ENCODE measurements around the gene PRDX2. TPM values are rescaled to one million over a fixed set of nuclear protein-coding genes. Genes with fewer than 3 reads are reported as not detected.
A peak's percentile ranks its signal among the peaks of the same experiment; 100 is the strongest.

The PRDX2 gene
- total RNA-seq, 6 experiments from 2014 or later, result 164 to 466 (median 202) TPM

GRCh38 chr19:12750851-12751250 is 50.7 kb downstream of the PRDX2 start:
- Histone ChIP-seq H3K9me3 (no peaks in the 10 kb centered on the region), H3K27ac (no peak overlapping the region), H3K27me3 (no peaks in the 10 kb centered on the region), H3K36me3 (peaks cover 0 to 9% (median 0%) of the 10 kb centered on the region in 4 donors), H3K4me3 (no peak overlapping the region), H3K4me1 (no peaks in the 10 kb centered on the region)
- intact Hi-C loops (cut with DNase I), result loop anchor here in 1 of 2 donors (10.0 kb wide), 1 partner anchor 46 kb away; no protein-coding TSS in a partner anchor
- 45% methylated on average over 7 of the region's 9 CpGs for WGBS (ENCODE audit: insufficient coverage, low coverage, low lambda C conversion rate, missing lambda C conversion rate)
- ATAC-seq (no peak), DNase-seq (no peak)
- TF ChIP-seq CTCF (IDR thresholded peaks at IDR 0.05) (no peak), POLR2A (IDR thresholded peaks at IDR 0.05) (no peak)

- intact Hi-C loops (cut with DNase I), result loop anchor here in 1 of 2 donors (10.0 kb wide), 1 partner anchor 45 kb away; no protein-coding TSS in a partner anchor
- no peaks in the 10 kb centered on the region for H3K27me3 ChIP-seq
- no peak overlapping the region for H3K4me3 ChIP-seq
- TF ChIP-seq CTCF (IDR thresholded peaks at IDR 0.05) (no peak), POLR2A (IDR thresholded peaks at IDR 0.05) (no peak)
- 15% methylated on average over 8 of the region's 24 CpGs for WGBS (ENCODE audit: insufficient coverage, low coverage, low lambda C conversion rate, missing lambda C conversion rate)
- no peaks in the 10 kb centered on the region for H3K9me3 ChIP-seq
- H3K36me3 ChIP-seq, result peaks cover 0 to 10% (median 0%) of the 10 kb centered on the region in 4 donors
- no peaks in the 10 kb centered on the region for H3K4me1 ChIP-seq
- no peak overlapping the region for H3K27ac ChIP-seq
- DNase-seq (no peak), ATAC-seq (peak in 1 of 4 donors; percentile 4)
Measured at GRCh38 chr19:12749938-12750521, 51.6 kb downstream of the PRDX2 start.

GRCh38 chr19:12748489-12748888 is 53.1 kb downstream of the PRDX2 start:
- intact Hi-C loops (cut with DNase I), result no loop called here
- peaks cover 0 to 10% (median 0%) of the 10 kb centered on the region in 4 donors for H3K36me3 ChIP-seq
- H3K27me3 ChIP-seq, result no peaks in the 10 kb centered on the region
- TF ChIP-seq POLR2A (IDR thresholded peaks at IDR 0.05), result no peak
- H3K9me3 ChIP-seq, result no peaks in the 10 kb centered on the region
- no peaks in the 10 kb centered on the region for H3K4me1 ChIP-seq
- DNase-seq, result no peak
- no peak overlapping the region for H3K27ac ChIP-seq
- WGBS (ENCODE audit: insufficient coverage, low coverage, low lambda C conversion rate, missing lambda C conversion rate), result no CpG with 5 or more reads among the region's 6 CpGs
- no peak overlapping the region for H3K4me3 ChIP-seq
- ATAC-seq, result no peak

Small RNA genes lying within 50 kb of the gene (microRNA-seq; reads per million reads assigned to microRNA genes)
- 0 reads per million in 2 donors for gene MIR5684

Small RNA genes lying within 50 kb of the gene (small RNA-seq; reads per million reads assigned to genes)
- gene MIR5684, result 0 reads per million in 2 experiments

Other genes with a start within 250 kb of the PRDX2 start
- 1 to 10 TPM; 3.6 to 7.0 (median 4.3) TPM for gene ZNF490, start 191.0 kb downstream of the PRDX2 start, total RNA-seq
- 10 to 100 TPM in 1 of 6 experiments, 1 to 10 TPM in 5; 5.5 to 10.7 (median 7.8) TPM for gene ZNF791, start 190.9 kb downstream of the PRDX2 start, total RNA-seq
- 10 to 100 TPM; 32.7 to 76.5 (median 53.6) TPM for gene MAN2B1, start 135.1 kb downstream of the PRDX2 start, total RNA-seq
- gene WDR83, start 135.0 kb downstream of the PRDX2 start, total RNA-seq, result 1 to 10 TPM; 2.5 to 6.2 (median 4.2) TPM
- gene DHPS, start 119.9 kb downstream of the PRDX2 start, total RNA-seq, result 10 to 100 TPM; 29.5 to 60.5 (median 45.8) TPM
- not detected for gene GNG14, start 113.8 kb downstream of the PRDX2 start, total RNA-seq
- gene FBXW9, start 105.2 kb downstream of the PRDX2 start, total RNA-seq, result 1 to 10 TPM; 1.6 to 4.9 (median 2.6) TPM
- gene TNPO2, start 77.9 kb downstream of the PRDX2 start, total RNA-seq, result 10 to 100 TPM; 14.8 to 28.7 (median 19.6) TPM
- gene TRIR, start 67.1 kb downstream of the PRDX2 start, total RNA-seq, result 100 to 1,000 TPM in 4 of 6 experiments, 10 to 100 TPM in 2; 69.8 to 244 (median 106) TPM
- 10 to 100 TPM; 22.3 to 35.8 (median 25.8) TPM for gene GET3, start 64.3 kb downstream of the PRDX2 start, total RNA-seq
- gene BEST2, start 50.0 kb downstream of the PRDX2 start, total RNA-seq, result not detected
- gene HOOK2, start 26.2 kb downstream of the PRDX2 start, total RNA-seq, result 10 to 100 TPM; 16.6 to 34.5 (median 17.6) TPM
- gene JUNB, start 10.3 kb downstream of the PRDX2 start, total RNA-seq, result 100 to 1,000 TPM in 2 of 6 experiments, 10 to 100 TPM in 4; 10.2 to 378 (median 66.0) TPM
- 1 to 10 TPM in 3 of 6 experiments, under 1 TPM in 2, not detected in 1; 0.62 to 2.0 (median 1.2) TPM for gene THSD8, start 269 bp upstream of the PRDX2 start, total RNA-seq
- gene RNASEH2A, start 4.8 kb upstream of the PRDX2 start, total RNA-seq, result 1 to 10 TPM; 2.1 to 7.1 (median 3.7) TPM
- gene RTBDN, start 32.8 kb upstream of the PRDX2 start, total RNA-seq, result not detected
- under 1 TPM in 4 of 6 experiments, not detected in 2; 0.06 to 0.49 (median 0.34) TPM for gene MAST1, start 36.7 kb upstream of the PRDX2 start, total RNA-seq
- gene DNASE2, start 79.6 kb upstream of the PRDX2 start, total RNA-seq, result 10 to 100 TPM; 18.2 to 36.3 (median 26.8) TPM
- gene KLF1, start 85.4 kb upstream of the PRDX2 start, total RNA-seq, result 1 to 10 TPM in 1 of 6 experiments, under 1 TPM in 2, not detected in 3; 0.32 to 1.7 (median 0.44) TPM
- 100 to 1,000 TPM in 1 of 6 experiments, 10 to 100 TPM in 5; 42.2 to 119 (median 59.5) TPM for gene GCDH, start 89.4 kb upstream of the PRDX2 start, total RNA-seq
- under 1 TPM in 1 of 6 experiments, not detected in 5; 0.18 TPM for gene SYCE2, start 117.5 kb upstream of the PRDX2 start, total RNA-seq
- gene FARSA, start 131.9 kb upstream of the PRDX2 start, total RNA-seq, result 10 to 100 TPM; 22.9 to 46.2 (median 29.0) TPM
- 1,000 to 10,000 TPM in 3 of 6 experiments, 100 to 1,000 TPM in 3; 771 to 1,471 (median 1,008) TPM for gene CALR, start 136.8 kb upstream of the PRDX2 start, total RNA-seq
- gene RAD23A, start 144.1 kb upstream of the PRDX2 start, total RNA-seq, result 10 to 100 TPM; 37.8 to 69.0 (median 52.9) TPM
- gene GADD45GIP1, start 155.4 kb upstream of the PRDX2 start, total RNA-seq, result 10 to 100 TPM in 3 of 6 experiments, 1 to 10 TPM in 3; 7.7 to 29.3 (median 10.0) TPM
- gene DAND5, start 167.8 kb upstream of the PRDX2 start, total RNA-seq, result not detected
- 10 to 100 TPM; 20.3 to 40.0 (median 26.7) TPM for gene NFIX, start 193.7 kb upstream of the PRDX2 start, total RNA-seq